Germinal center (tissue), 1 donor: ENCODE results near the gene TMPRSS3.

Source experiments
- DNase-seq: peaks from one replicate; pipeline ENCODE4 v3.0.0; 2012; ENCODE audit warnings: mixed read lengths, low spot score

TMPRSS3 gene

GRCh38 chr21:42350927-42351426, 44.9 kb downstream of the TMPRSS3 start, which contains the start of gene TFF2:
Gene TFF2, minus strand, starts transcription at chr21:42350994. Its CDS starts 37 bp downstream, at chr21:42350957.
- no peak for DNase-seq

GRCh38 chr21:42350318-42350910, 45.4 kb downstream of the TMPRSS3 start:
- no peak for DNase-seq

GRCh38 chr21:42349420-42350317, 46.2 kb downstream of the TMPRSS3 start:
- no peak for DNase-seq

GRCh38 chr21:42348762-42349161, 47.1 kb downstream of the TMPRSS3 start:
- no peak for DNase-seq

GRCh38 chr21:42347601-42348327, 48.1 kb downstream of the TMPRSS3 start:
- DNase-seq = no peak

- no peak for DNase-seq
Observed at GRCh38 chr21:42346866-42347600, 48.8 kb downstream of the TMPRSS3 start.

GRCh38 chr21:42346441-42346840, 49.4 kb downstream of the TMPRSS3 start:
- no peak for DNase-seq

- no peak for DNase-seq
Observed at GRCh38 chr21:42344631-42345030, 51.2 kb downstream of the TMPRSS3 start.

GRCh38 chr21:42343963-42344510, 51.8 kb downstream of the TMPRSS3 start:
- DNase-seq = no peak

- DNase-seq = no peak
Observed at GRCh38 chr21:42343556-42343955, 52.3 kb downstream of the TMPRSS3 start.

- no peak for DNase-seq
Observed at GRCh38 chr21:42343101-42343500, 52.8 kb downstream of the TMPRSS3 start.

- DNase-seq = no peak
Observed at GRCh38 chr21:42341776-42342542, 53.9 kb downstream of the TMPRSS3 start.

- DNase-seq = no peak
Observed at GRCh38 chr21:42340187-42341050, 55.4 kb downstream of the TMPRSS3 start.

GRCh38 chr21:42338729-42339715, 56.8 kb downstream of the TMPRSS3 start:
- no peak for DNase-seq

GRCh38 chr21:42337830-42338728, 57.8 kb downstream of the TMPRSS3 start:
- DNase-seq = peak; percentile 54

- no peak for DNase-seq
Observed at GRCh38 chr21:42337276-42337675, 58.6 kb downstream of the TMPRSS3 start.

- DNase-seq = no peak
Observed at GRCh38 chr21:42336054-42336453, 59.8 kb downstream of the TMPRSS3 start.
